GM20431 (cell line): ENCODE measurements around the gene CEACAM5.

Experiments
- in situ Hi-C: fragments of 300-500 bp; cut with MseI, MboI; formaldehyde crosslinking; loops from one replicate; pipeline ENCODE4 v1.15.0; 2020; ENCODE audit warnings: low sequenced_read_pairs; ENCODE audit not compliant: unreplicated experiment

CEACAM5 gene

DNA sequence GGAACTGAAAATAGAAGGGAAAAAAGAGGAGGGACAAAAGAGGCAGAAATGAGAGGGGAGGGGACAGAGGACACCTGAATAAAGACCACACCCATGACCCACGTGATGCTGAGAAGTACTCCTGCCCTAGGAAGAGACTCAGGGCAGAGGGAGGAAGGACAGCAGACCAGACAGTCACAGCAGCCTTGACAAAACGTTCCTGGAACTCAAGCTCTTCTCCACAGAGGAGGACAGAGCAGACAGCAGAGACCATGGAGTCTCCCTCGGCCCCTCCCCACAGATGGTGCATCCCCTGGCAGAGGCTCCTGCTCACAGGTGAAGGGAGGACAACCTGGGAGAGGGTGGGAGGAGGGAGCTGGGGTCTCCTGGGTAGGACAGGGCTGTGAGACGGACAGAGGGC lies at the start of gene CEACAM5:
Gene CEACAM5 (plus strand): TSS at position 146 of the 400 bp plus-strand sequence. CDS start 106 bp downstream, at position 252.
- in situ Hi-C loops: no loop called here

DNA sequence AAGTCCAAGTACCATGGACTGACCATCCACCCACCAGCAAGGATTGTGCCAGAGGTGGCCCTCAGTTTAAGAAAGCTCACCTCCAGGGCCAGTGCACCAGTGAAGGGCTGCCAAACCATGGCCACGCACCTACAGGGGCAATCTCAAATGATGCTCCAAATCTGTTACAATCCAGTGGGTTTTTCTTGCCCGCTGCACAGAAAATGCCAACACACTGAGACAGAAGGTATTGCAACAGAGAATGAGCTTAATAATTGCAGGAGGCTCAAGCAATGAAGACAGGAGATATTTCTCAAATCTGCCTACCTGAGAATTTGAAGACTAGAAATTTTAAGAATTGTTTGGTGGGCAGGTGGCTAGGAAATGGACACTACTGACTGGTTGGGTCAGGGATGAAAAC lies 42.4 kb upstream of the CEACAM5 start:
- in situ Hi-C loops: no loop called here

DNA sequence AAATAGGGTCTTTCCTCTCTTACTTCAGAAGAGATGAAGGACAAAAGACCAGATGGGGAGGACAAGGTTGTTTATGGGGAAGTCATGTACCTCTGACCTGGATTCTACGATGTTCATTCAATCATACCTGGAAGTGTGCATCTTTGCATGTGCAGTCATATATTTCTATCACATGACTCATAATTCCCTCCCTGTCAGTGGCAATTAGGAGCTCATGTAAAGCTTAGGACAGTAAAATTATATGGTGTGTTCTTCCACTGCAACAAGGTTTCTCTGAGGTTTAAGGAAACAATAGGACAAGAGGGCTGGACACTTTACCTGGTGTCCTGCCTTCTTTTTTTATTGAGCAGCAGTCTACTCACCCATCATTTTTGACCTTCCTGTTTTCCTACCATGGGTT lies 40.1 kb upstream of the CEACAM5 start:
- in situ Hi-C loops: no loop called here

DNA sequence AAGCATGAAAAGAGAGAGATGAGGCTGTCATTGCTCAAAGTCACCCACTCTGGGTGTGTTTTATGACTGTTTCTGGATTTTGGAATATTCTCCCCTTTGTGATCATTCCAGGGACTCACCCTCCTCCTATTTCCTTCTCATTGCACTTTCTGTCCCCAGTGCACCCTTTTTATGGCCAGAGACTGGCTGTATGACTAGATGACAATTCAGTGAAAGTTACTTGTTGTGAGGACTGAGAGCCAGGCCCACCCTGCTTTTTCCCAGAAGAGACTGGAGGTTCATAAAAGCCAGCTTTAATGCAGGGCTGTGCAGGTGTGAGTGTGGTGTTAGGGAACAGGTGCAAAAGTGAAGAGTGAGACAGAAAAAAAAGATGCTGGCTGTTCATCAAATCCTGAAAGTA lies 37.7 kb upstream of the CEACAM5 start:
- in situ Hi-C loops: no loop called here

DNA sequence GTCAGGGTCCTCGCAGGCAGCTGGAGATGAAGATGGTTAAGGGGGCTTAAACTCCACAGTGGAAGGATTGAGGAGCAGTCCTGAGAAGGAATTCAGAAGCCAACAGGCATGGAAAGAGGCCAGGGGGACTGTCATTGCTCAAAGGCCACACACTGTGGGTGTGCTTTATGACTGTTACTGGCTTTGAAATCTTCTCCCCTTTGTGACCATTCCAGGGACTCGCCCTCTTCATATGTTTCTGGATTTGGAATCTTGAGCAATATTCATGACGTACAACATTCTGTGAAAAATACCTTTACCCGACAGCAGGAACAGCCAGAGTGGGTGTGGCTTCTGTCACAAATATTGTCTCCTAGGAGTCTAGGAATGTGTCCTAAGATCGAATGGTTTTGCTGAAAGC lies 36.9 kb upstream of the CEACAM5 start:
- in situ Hi-C loops: no loop called here

DNA sequence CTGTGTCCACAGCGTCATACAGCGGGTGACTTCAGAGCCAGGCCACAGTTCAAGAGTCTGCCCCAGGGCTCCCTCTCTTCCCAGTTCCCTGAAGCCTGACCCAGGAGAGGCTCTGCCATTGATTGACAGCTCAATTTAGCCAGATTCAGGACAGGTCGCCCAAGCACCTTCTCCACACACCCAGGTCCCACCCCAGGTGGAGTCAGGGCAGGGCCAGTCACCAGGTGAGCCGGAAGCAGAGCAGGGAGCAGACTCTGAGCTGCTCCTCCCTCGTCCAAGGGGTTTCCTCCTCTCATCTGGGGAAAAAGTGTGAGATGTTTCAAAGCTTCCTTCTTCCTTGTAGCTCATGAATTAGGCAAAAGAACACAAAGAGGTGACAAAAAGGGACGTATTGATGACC lies 26.0 kb upstream of the CEACAM5 start:
- in situ Hi-C loops: no loop called here

DNA sequence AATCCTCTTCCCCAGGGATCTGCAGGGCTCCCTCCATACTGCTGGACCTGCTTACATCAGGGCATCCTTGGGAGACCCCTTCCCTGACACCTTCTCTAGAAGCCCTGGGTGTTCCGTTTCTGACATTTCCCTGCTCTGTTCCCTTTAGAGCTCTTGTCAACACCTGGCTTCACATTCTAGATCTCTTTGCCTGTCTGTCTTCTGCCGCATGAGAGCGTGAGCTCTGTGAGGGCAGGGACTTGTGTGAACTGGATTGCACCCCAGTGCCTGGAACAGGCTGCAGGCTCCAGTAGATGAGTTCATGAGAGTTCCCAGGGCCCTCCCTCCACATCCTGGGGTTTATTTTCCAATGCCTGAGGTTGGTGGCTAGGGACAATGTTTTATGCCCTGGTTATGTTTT lies 21.0 kb upstream of the CEACAM5 start:
- in situ Hi-C loops: no loop called here

DNA sequence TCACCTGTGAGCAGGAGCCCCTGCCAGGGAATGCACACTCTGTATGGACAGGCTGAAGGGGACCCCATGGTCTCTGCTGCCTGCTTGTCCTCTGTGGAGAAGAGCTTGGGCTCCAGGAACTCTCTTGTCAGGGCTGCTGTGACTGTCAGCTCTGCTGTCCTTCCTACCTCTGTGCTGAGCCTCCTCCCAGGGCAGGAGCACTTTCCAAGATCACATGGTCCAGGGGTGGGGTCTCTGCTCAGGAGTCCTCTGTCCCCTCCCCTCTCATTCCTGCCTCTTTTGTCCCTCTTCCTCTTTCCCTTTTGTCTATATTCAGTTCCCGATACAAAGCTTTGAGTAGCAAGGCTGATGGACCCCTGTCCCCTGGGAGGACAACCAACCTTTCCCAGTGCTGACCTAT lies 20.3 kb upstream of the CEACAM5 start, which contains the start of gene CEACAM7:
Gene CEACAM7 (minus strand): TSS at position 173 of the 400 bp plus-strand sequence. CDS start 105 bp downstream, at position 68.
- in situ Hi-C loops: no loop called here

DNA sequence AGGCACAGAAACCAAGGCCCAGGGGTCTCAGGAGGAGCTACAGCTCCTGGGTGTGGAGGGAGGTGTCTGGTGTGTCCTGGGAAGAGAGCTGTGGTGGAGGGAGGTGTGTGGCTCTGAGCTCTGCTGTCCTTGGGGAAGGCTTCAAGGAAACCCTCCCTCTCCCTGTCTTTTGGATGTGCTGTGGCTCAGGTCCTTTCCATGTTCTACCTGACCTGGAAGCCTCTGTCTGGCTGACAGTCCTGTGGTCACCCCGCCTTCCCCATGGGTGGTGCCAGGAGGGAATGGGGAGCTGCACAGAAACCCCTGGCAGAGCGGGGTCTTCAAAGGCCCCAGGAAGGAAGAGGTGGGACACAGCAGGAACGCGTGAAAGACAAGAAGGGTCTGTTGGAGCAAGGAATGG lies 19.7 kb upstream of the CEACAM5 start:
- in situ Hi-C loops: no loop called here

DNA sequence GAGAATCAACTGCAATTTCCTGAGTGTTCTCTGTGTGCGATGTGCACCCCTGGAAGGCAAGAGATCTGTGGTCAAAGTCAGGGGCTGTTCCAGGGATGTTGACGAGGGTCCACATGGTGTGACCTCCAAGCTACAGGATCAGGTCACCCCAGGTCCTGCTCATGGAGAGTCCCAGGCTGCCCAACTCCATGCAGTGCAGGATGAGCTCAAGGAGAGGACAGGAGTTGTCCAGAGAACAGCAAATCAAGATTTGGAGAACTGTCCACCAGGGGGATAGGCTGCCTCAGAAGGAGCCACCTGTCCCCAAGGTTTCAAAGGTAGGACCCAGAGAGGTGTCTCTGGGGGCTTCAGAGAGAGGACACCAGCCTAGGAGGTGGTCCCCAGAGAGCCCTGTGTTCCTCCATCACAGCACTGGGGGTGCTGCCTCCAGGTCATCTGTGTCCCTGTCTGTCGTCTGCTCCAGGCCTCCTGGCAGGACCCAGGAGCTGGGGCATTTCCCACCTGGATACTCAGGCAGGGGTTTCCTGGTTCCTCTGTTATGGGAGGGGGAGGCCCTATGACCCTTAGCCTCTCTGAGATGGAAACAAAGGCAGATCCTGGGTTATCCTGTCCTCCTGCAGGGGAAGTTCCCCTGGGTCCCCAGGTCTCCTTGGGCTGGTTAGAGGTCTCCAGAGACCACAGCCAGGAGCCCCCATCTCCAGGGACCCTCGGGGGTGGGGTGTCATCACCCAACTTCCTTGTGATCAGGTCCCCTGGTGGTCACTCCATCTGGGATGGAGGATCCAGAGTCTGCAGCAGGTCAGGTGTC lies 18.2 kb upstream of the CEACAM5 start:
- in situ Hi-C loops: no loop called here

DNA sequence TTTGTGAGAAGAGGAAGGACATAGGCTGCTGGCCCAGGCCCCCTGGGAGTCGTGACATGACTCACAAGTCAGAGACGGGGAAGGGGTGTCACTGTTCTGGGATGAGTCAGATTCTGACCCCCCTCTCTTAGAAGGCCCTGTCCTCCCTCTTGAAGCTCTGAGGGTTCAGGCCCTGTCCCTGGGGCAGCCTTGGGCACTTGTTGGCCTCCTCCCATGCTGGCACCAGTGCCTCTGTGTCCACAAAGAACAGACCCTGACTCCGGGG lies 17.7 kb upstream of the CEACAM5 start:
- in situ Hi-C loops: no loop called here

DNA sequence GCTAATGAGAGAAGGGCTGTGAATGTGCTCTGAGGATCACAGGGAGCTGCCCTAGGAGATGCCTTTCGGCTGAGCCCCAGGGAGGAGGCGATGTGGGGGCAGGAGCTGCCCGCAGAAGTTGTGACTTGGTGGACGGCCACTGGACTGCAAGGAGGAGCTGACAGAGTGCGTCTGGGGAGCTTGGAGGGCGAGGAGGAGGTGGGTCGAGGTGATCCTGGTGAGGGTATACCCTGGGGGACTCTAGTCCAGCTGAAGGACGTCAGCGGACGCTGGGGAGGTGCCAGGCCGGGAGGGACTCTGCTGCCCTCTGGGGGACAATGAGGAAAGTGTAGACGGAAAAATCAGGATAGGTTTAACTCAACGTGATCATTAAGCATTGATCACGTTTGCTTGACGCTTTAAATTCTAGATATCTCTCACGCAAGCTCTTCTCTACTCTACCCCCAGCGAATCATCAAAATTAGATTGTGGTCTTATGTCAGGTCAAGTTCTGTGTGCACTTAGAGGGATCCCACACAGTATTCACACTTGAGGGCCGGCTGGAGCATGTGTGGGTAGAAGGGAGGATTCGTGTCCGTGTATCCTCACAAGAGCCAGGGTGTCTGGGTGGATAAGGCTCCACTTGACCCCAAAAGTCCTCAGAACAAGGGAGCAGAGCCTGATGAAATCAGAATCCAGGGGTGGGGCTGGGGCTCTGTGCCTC lies 17.0 kb upstream of the CEACAM5 start:
- in situ Hi-C loops: no loop called here

DNA sequence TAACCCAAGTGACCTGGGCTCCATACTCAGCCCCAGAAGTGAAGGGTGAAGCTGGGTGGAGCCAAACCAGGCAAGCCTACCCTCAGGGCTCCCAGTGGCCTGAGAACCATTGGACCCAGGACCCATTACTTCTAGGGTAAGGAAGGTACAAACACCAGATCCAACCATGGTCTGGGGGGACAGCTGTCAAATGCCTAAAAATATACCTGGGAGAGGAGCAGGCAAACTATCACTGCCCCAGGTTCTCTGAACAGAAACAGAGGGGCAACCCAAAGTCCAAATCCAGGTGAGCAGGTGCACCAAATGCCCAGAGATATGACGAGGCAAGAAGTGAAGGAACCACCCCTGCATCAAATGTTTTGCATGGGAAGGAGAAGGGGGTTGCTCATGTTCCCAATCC lies 14.2 kb upstream of the CEACAM5 start:
- in situ Hi-C loops: no loop called here

DNA sequence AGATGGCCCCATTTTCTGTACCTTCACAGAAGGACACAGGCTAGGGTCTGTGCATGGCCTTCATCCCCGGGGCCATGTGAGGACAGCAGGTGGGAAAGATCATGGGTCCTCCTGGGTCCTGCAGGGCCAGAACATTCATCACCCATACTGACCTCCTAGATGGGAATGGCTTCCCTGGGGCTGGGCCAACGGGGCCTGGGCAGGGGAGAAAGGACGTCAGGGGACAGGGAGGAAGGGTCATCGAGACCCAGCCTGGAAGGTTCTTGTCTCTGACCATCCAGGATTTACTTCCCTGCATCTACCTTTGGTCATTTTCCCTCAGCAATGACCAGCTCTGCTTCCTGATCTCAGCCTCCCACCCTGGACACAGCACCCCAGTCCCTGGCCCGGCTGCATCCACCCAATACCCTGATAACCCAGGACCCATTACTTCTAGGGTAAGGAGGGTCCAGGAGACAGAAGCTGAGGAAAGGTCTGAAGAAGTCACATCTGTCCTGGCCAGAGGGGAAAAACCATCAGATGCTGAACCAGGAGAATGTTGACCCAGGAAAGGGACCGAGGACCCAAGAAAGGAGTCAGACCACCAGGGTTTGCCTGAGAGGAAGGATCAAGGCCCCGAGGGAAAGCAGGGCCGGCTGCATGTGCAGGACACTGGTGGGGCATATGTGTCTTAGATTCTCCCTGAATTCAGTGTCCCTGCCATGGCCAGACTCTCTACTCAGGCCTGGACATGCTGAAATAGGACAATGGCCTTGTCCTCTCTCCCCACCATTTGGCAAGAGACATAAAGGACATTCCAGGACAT lies 13.4 kb upstream of the CEACAM5 start:
- in situ Hi-C loops: no loop called here

DNA sequence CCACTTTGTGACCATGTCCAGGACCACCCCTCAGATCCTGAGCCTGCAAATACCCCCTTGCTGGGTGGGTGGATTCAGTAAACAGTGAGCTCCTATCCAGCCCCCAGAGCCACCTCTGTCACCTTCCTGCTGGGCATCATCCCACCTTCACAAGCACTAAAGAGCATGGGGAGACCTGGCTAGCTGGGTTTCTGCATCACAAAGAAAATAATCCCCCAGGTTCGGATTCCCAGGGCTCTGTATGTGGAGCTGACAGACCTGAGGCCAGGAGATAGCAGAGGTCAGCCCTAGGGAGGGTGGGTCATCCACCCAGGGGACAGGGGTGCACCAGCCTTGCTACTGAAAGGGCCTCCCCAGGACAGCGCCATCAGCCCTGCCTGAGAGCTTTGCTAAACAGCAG lies 12.7 kb upstream of the CEACAM5 start:
- in situ Hi-C loops: no loop called here

DNA sequence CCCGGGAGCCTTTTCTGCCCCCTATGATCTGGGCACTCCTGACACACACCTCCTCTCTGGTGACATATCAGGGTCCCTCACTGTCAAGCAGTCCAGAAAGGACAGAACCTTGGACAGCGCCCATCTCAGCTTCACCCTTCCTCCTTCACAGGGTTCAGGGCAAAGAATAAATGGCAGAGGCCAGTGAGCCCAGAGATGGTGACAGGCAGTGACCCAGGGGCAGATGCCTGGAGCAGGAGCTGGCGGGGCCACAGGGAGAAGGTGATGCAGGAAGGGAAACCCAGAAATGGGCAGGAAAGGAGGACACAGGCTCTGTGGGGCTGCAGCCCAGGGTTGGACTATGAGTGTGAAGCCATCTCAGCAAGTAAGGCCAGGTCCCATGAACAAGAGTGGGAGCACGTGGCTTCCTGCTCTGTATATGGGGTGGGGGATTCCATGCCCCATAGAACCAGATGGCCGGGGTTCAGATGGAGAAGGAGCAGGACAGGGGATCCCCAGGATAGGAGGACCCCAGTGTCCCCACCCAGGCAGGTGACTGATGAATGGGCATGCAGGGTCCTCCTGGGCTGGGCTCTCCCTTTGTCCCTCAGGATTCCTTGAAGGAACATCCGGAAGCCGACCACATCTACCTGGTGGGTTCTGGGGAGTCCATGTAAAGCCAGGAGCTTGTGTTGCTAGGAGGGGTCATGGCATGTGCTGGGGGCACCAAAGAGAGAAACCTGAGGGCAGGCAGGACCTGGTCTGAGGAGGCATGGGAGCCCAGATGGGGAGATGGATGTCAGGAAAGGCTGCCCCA lies 11.8 kb upstream of the CEACAM5 start:
- in situ Hi-C loops: no loop called here

DNA sequence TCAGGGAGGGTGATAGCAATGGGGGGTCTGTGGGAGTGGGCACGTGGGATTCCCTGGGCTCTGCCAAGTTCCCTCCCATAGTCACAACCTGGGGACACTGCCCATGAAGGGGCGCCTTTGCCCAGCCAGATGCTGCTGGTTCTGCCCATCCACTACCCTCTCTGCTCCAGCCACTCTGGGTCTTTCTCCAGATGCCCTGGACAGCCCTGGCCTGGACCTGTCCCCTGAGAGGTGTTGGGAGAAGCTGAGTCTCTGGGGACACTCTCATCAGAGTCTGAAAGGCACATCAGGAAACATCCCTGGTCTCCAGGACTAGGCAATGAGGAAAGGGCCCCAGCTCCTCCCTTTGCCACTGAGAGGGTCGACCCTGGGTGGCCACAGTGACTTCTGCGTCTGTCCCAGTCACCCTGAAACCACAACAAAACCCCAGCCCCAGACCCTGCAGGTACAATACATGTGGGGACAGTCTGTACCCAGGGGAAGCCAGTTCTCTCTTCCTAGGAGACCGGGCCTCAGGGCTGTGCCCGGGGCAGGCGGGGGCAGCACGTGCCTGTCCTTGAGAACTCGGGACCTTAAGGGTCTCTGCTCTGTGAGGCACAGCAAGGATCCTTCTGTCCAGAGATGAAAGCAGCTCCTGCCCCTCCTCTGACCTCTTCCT lies 11.1 kb upstream of the CEACAM5 start:
- in situ Hi-C loops: no loop called here

DNA sequence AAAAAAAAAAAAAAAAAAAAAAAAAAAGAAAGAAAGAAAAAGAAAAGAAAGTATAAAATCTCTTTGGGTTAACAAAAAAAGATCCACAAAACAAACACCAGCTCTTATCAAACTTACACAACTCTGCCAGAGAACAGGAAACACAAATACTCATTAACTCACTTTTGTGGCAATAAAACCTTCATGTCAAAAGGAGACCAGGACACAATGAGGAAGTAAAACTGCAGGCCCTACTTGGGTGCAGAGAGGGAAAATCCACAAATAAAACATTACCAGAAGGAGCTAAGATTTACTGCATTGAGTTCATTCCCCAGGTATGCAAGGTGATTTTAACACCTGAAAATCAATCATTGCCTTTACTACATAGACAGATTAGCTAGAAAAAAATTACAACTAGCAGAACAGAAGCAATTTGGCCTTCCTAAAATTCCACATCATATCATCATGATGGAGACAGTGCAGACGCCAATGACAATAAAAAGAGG lies 9.6 kb upstream of the CEACAM5 start:
- in situ Hi-C loops: no loop called here

DNA sequence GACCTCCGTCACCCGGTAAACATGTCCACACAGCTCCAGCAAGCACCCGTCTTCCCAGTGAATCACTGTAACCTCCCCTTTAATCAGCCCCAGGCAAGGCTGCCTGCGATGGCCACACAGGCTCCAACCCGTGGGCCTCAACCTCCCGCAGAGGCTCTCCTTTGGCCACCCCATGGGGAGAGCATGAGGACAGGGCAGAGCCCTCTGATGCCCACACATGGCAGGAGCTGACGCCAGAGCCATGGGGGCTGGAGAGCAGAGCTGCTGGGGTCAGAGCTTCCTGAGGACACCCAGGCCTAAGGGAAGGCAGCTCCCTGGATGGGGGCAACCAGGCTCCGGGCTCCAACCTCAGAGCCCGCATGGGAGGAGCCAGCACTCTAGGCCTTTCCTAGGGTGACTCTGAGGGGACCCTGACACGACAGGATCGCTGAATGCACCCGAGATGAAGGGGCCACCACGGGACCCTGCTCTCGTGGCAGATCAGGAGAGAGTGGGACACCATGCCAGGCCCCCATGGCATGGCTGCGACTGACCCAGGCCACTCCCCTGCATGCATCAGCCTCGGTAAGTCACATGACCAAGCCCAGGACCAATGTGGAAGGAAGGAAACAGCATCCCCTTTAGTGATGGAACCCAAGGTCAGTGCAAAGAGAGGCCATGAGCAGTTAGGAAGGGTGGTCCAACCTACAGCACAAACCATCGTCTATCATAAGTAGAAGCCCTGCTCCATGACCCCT lies 9.0 kb upstream of the CEACAM5 start:
- in situ Hi-C loops: no loop called here
